Fibroblast of skin of back (primary cell): ENCODE measurements around the gene ALDOC.
"Not testable (repeated sequence)": the region's sequence is repeated elsewhere in the genome, so short reads cannot be mapped to it uniquely, and the experiment has no call there.

Experiments used
- DNase-seq: peaks from one replicate; pipeline ENCODE4 v3.0.0-alpha.2; 2013

ALDOC gene

GRCh38 chr17:28582513-28582912 lies 5.8 kb upstream of the ALDOC start:
- no peak for DNase-seq

- no peak for DNase-seq
Observed at GRCh38 chr17:28580959-28581358, 4.3 kb upstream of the ALDOC start.

GRCh38 chr17:28579526-28579925 lies 2.8 kb upstream of the ALDOC start:
- no peak for DNase-seq

GRCh38 chr17:28578246-28579195 lies 1.8 kb upstream of the ALDOC start:
- no peak for DNase-seq

- DNase-seq = no peak
Observed at GRCh38 chr17:28577466-28577824, 750 bp upstream of the ALDOC start.

- not testable (repeated sequence) for DNase-seq
Observed at GRCh38 chr17:28576016-28576415, 679 bp downstream of the ALDOC start.

GRCh38 chr17:28575126-28575795 lies 1.4 kb downstream of the ALDOC start:
- DNase-seq = no peak

- no peak for DNase-seq
Observed at GRCh38 chr17:28574526-28574925, 2.2 kb downstream of the ALDOC start.

- DNase-seq = no peak
Observed at GRCh38 chr17:28573966-28574480, 2.7 kb downstream of the ALDOC start.

- no peak for DNase-seq
Observed at GRCh38 chr17:28573521-28573920, 3.2 kb downstream of the ALDOC start.

GRCh38 chr17:28573040-28573380 lies 3.7 kb downstream of the ALDOC start:
- peak; percentile 58 for DNase-seq

- DNase-seq = no peak
Observed at GRCh38 chr17:28572259-28573039, 4.2 kb downstream of the ALDOC start.

- DNase-seq = peak; percentile 93
Observed at GRCh38 chr17:28571361-28572122, 5.2 kb downstream of the ALDOC start, which contains the start of gene PIGS. Gene PIGS (minus strand): TSS chr17:28571524. CDS start chr17:28571496, 28 bp downstream.

- DNase-seq = no peak
Observed at GRCh38 chr17:28570716-28571360, 5.9 kb downstream of the ALDOC start.

GRCh38 chr17:28569446-28569845 lies 7.2 kb downstream of the ALDOC start:
- DNase-seq = no peak

- DNase-seq = no peak
Observed at GRCh38 chr17:28567604-28568003, 9.1 kb downstream of the ALDOC start.

- peak; percentile 83 for DNase-seq
Observed at GRCh38 chr17:28563475-28563874, 13.2 kb downstream of the ALDOC start.

GRCh38 chr17:28555022-28555421 lies 21.7 kb downstream of the ALDOC start:
- DNase-seq = no peak

- DNase-seq = no peak
Observed at GRCh38 chr17:28554565-28554964, 22.1 kb downstream of the ALDOC start.

GRCh38 chr17:28553000-28553505 lies 23.6 kb downstream of the ALDOC start:
- no peak for DNase-seq
